HuH-7.5 (cell line): ENCODE measurements around the gene BRD7.

Source experiments
- DNase-seq: peaks from one replicate; pipeline ENCODE4 v3.0.0; 2011; ENCODE audit warnings: low spot score

The BRD7 gene

DNA sequence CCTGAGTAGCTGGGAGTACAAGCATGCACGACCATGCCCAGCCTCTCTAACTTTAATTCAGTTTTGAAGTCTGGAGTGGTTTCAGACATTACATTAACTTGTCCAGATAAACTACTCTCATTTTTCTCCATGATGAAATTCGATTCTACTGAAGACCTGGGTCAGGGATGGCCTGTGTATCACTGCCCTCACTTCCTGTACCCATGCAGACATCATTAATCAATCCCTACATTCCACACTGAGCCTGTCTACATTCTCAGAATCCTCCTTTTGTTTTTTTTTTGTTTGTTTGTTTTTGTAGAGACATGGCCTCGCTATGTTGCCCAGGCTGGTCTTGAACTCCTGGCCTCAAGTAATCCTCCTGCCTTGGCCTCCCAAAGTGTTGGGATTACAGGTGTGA is 79.9 kb downstream of the BRD7 start:
- no peak for DNase-seq

DNA sequence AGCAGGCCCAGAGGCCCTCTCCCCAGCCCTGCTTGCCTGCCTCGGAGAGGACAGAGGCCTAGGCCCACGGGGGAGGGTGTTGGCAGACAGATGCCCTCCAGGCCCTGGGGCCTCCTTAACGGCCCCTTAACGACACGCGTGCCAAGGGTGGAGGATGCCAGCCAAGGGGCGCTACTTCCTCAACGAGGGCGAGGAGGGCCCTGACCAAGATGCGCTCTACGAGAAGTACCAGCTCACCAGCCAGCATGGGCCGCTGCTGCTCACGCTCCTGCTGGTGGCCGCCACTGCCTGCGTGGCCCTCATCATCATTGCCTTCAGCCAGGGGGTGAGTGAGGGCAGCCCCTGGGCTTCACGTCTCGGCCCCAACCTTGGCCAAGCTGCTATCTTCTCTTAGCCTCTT is 80.8 kb downstream of the BRD7 start:
- DNase-seq: no peak

DNA sequence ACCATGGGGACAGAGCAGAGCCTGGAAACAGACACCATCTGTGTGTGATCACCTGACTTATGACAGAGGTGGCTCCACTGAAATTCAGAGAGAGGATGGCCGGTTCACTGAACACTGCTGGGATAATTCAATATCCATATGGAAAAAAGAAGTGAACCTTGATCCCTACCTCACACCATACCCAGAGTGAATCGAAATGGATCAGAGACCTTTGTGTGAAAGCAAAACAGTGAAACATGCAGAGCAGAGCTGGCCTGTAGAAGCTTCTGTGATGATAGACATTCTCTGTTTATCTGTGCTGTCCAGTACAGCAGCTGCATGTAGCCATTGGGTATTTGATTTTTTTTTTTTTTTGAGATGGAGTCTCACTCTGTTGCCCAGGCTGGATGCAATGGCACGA is 82.1 kb downstream of the BRD7 start:
- DNase-seq: no peak

DNA sequence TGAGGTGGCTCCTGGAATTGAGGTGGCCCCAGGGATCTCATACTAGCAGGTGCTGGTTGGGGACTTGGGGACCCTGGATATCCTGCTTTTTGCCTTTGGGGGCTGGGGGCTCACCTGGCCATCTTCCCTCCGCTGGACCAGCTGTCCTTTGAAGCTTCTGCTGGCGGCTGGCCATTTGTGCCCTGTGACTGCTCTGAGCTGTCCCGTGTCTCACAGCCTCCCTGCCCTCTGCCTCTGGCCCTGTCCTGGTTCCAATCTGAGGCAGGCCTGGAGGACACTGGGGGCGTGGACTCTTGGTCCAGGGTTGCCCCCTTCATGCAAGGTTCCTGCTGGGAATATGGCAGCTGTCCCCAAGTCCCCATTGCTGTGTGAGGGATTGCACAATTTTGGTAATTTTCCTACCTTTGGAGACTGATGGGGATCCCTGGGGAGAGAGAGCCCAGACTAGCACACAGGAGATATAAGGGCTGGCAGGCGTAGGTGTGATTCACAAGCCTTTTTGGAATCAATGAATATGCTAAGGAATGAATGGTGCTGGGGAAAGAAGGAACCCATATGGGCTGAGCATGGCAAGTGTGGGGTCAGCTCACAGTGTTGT is 83.3 kb downstream of the BRD7 start:
- DNase-seq: no peak

DNA sequence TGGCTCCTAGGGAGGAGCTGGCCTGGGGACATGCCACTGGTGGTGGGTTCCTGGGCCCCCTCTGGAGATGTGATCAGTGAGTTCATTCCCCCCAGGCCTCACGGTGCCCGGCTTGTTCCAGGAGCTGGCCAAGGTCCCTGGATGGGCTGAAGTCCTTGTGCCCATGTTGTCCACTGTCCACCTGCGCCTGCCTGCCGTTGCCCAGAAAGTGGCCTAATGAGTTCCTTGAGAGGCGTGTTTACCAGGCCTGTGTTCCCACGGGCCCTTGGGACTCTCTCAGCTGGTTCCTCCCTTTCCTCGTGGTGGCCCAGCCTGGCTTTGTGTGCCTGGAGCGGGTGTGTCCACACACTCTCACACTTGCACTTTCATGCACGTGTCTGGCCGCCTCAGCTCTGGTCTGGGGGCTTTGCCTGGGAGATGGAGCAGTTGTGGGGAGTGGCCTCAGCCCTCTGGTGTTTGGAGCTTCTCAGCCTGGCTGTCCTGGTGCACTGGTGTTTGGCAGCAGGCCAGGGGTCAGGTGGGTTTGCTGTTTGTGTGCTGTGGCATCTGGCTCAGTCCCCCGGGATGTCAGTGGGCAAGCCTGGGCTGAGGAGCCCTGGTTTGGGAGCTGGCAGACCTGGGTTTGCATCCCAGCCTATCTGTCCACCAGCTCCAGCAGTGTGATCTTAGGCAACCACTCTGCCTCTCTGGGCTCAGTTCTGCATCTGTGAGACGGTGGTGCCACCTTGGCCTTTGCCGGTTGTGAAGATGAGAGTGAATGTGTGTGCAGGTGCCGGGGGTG is 84.5 kb downstream of the BRD7 start:
- no peak for DNase-seq

DNA sequence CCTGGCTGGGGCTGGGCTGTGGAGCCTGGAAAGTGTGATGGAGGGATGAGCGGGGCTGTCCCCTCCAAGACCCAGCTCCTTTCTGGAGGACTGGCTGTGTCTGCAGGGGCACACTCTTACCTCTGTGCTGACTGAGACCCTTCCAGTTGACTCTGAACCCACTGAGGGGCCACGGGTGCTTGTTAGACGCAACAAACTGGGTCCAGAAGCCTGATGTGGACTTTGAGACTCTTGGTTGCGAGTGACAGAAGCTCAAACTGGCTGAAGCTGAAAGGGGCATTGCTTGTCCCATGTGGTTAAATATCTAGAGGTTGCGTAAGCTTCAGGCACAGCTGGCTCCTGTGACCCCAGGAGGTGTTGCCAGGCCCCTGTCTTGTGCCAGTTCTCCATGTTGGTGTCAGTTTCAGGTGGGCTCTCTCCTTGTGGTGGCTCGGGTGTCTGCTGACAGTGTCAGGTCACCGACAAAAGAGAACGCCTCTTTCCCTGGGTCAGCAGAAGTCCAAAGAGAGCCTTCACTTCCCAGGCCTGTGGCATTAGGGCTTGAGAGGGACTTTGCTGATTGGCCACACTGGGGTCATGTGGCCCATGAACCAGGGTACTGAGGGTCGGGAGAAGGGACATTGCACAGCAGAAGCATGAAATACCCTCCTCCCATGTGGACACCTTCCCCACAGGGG is 85.7 kb downstream of the BRD7 start:
- no peak for DNase-seq

DNA sequence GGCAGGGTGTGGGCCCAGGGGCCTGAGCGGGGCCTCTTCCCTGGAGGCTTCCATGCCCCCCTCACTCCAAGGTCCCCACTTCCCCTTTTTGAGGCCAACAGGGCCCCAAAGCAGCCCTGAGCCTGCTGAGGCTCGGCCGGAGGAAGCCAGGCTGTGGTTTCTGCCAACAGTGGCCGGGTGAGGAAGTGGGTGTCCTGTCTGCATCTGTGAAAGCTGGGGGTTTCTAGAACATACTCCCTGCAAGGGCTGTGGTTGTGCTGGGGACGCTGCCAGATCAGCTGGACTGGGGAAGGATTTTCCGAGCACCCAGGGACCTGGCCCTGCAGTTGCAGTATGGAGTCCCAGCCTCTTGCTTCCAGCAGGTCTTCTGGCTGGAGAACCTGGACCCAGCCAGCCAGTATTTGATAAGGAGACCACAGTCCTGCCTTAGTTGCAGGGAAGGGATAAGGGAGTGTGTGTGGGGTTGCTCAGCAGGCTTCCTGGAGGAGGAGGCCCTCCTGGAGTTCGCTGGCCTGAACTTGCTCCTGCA is 86.7 kb downstream of the BRD7 start:
- no peak for DNase-seq

DNA sequence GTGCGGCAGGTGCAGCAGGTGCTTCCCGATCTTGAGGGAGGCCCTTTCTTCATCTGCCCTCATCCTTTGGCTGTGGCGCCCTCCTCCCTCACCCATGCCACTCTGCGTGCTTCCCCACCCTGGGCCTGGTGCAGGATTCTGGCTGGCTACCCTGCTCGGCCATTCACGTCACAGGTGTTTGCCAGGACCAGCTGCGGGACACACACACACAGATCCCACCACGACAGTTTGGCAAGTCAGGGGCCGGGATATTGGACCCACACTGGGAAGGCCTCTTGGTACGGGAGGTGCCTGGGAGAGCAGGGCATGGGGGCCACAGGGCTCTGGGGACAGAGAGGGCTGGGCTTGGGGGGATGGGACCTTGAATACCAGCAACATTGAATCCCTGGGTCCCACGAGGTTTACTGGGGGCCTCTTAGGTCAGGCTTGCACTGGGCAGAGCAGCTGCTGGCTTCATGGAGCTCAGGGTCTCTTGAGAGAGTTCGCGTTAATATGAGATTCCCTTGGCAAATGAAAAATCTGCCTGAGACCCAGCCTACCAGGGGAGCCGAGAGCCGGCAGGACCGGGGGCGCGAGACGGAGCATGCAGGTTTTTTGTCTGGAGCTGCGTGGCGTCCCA is 87.3 kb downstream of the BRD7 start:
- no peak for DNase-seq

DNA sequence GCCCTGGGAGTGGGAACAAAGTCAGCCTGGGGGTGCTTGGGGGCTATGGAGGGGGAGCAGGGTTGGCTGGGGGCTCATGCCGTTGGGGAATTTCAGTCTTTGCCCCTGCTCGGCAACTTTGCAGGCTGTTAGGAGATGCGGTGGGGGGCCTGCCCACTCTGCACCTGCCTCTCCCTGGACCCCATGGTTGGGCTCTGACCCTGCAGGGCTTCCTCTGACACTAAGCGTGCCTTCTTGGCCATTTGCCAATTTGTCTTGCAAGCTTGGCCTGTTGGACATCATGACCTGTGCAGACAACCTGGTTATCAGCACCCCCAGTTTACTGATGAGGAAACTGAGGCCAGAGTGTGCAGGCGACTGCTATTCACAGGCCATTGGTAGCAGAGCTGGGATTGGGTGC is 87.9 kb downstream of the BRD7 start:
- no peak for DNase-seq

DNA sequence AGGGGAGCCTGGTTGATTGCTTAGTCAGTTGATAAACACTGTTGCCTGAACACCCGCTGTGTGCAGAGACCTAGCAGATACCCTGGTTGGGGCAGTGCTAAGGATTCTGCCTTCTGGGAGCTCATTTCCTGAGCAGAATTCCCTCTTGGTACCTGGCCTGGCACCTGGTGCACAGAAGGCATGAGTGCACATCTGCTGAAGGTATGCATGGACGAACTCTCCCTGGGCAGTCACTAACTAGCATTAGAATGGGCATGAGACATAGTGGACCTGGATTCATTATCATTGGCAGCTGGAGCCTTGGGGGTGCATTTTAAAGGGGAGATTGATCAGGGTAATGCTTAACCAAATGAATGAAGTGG is 89.3 kb downstream of the BRD7 start:
- DNase-seq: no peak

DNA sequence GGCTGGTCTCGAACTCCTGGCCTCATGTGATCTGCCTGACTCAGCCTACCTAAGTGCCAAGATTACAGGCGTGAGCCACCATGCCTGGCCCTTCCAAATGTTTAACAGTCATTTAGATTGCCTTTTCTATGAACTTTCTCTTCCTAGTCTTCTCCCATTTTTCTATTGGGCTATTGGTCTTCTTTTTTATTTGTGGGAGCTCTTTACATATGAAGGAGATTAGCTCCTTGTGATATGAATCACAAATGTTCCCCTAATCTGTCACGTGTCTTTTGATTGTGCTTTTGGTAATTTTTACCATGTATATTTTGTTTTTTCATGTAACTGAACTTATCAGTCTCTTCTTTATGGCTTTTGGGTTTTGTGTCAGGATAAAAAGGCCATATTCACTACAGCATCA is 90.5 kb downstream of the BRD7 start:
- DNase-seq: no peak

DNA sequence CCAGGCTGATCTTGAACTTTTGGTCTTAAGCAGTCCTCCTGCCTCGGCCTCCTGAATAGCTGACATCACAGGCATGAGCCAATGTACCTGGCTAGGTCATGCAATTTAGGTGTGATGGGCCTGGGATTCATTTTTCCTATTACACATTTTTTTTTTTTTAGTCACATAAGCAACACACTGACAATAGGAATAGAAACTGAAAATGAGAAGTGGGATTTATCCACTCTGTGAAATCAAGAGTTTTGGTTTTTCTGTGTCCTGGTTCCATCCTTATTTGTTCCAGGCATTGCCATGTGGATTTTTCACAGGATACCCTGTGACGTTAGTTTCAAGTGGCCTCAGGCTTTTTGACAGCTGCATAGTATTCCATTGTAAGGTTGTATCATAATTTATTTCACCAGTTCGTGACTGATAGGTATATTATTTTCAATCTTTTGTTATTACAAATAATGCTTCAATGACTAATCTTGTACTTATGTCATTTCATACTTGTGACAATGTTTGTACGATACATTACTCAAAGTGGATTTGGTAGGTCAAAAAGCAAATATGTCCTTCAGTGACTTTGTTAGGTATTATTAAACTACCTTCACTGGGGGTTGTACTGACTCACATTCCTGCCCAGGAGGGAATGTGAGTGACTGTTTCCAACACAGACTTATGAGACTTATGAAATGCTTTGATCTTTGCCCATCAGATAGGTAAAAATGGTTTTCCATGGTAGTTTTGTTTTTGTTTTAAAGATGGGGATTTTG is 91.8 kb downstream of the BRD7 start:
- DNase-seq: no peak

DNA sequence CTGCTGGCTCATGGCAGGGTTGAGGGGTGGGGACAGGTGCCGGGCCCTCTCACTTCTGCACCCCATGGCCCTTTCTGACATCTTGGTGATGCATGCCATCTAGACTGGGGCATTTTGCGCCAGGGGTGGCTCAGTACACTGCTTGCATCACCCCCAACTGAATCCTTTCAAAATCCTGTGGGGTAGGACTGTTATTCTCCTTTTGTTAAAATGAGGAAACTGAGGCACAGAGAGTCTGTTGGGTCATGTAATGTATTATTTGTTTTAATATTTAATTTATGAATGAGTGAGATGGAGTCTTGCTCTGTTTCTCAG is 92.5 kb downstream of the BRD7 start:
- no peak for DNase-seq

DNA sequence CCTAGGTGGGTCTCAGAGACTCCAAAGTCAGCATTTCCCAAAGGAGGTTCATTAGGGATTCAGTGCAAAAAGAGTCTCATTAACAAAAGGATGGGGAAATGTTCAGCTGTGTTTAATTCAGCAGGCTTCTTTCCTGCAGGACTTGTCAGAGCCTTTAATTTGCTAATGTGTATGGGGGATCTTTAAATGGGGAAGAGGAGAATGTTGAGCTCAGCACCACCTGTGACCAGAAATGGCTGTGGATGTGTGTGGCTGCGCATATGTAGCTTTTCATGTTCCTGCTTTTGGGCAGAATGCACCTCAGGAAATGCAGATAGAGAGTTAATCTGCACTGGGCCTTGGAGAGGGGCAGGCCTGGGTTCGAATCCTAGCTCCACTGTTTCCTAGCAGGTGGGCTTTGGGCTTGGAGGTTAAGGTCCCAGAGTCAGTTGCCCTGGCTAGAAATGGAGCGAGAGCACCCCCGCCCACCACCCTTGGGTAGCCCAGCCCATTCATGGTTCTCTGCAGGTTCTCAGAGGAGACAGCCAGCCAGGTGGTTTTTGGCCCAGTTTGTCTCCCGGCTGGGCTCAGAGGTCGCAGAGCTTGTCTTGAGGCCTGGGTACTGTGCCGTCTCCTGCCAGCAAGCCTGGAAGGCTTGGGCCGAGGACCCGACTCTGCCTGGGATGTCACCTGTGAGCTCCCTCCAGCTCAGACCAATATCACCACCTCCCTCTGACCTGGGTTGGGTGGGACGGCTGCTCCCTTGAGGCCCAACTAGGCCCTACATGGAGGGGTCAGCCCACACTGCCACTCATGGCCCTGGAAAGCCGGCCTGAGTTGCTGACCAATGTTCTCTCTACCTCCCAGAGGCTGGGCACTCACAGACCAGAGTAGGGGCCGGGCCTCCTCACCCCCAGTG is 93.1 kb downstream of the BRD7 start:
- DNase-seq: no peak

DNA sequence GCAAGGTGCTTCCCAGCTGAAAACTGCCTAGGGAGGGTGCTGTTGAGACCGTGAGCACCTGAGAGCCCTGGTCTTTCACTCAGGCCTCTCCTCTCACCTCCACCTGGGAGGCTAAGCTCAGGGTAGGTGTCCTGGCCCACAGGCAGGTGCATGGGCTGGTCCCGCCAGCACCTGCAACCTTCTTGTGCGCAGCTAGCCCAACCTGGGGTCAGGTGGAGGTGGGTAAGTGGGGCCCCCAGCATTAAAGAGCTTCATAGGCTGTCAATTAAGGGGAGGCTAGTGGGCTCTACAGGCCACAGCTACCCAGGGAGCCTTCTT is 93.7 kb downstream of the BRD7 start:
- DNase-seq: no peak

DNA sequence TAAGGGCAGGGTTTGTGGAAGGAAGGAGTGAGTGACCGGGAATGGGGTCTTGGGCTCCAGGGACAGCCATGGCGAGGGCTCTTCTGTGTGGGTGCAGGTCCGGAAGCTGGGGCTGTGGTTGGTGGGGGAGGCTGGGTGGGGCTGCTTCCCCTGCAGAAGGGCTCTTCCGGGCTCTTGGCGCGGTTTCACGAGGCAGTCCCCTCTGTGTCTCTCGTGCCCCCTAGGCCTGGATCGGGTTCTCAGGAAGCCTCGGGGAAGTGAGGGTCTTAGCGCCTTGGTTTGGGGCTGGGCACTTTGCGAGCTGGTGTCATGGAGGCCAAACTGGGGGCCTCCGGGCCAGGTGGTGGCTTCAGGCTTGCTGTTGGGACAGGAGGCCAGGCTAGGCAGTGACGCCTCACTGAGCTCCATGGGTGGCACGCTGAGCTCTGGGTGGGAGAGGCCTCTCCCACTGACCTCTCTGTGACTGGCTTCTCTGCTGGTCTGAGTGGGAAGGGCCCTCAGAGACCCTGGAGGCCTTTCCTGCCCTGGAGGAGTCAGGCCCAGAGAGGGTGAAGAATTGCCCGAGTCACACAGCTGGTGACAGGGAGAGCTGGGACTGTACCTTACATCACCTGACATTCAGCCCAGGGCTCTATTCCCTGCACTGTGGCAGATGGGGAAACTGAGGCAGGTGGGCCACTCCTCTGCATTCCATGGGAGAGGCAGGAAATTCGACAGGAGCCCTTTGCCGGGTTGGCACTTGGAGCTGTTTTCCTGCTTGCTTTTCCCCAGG is 94.3 kb downstream of the BRD7 start:
- no peak for DNase-seq

DNA sequence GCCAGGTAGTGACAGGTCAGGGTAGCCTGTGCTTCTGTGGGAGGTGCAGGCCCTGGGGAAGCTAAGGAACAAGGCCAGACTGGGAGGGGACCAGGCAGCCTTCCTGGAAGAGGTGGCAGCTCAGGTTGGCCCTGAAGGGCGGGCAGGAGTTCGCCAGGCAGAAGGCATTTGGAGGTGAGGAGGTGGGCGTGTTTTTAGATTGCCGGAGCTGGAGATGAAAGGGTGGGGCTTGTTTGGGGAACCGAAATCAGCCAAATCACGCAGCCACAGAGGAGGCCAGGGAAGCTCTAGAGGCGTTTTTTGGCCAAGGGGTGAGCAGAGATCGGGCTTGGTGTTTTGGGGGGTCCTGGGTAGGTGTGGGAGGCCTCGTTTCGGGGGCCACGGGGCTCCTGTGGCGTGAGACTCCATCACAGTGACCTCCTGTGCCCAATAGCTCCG is 94.9 kb downstream of the BRD7 start:
- DNase-seq: no peak

DNA sequence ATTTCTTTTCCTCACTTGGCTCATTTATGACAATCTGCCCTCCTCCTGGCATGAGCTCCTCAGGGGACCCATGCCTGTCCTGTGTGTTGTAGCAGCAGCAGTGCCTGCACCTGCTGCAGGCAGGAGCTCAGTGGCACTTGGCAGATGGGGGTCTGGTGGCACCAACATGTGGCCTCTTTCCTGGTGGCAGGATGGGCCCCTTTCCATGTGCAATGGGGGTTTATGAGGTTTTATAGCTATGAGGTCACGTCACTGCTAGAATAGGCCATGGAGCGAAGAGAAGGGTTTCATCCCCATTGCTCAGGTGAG is 95.5 kb downstream of the BRD7 start:
- no peak for DNase-seq

DNA sequence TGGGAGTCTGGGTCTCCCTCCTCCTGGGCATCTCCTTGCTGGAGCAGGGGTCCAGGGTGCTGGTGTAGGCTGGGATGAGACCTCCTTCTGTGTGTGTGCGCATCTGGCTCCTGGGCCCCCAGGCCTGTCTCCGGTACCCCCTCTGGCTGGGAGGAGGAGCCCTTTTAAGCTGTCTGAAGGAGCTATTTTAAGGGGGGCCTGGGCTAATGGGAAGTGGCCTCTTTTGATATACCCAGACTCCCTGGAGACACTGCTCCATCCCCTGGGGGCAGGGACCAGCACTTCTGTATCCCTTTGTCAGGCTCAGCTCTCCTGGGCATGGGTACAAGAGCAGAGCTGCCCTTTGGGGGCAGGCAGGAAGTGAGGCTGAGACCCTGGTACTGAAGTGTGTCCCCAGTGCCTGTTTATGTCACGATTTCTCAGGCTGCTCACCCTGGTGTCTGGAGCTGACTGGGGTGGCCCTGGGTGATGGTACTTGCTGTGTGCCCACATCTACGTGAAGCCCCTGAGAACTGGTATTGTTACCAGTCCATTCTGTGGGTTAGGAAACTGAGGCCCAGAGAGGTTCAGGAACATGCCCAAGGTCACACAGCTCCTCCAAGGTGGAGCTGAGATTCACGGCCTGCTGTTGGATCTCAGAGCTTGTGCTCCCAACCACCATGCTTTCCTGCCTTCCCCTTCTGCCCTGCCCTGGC is 96.0 kb downstream of the BRD7 start:
- DNase-seq: no peak

DNA sequence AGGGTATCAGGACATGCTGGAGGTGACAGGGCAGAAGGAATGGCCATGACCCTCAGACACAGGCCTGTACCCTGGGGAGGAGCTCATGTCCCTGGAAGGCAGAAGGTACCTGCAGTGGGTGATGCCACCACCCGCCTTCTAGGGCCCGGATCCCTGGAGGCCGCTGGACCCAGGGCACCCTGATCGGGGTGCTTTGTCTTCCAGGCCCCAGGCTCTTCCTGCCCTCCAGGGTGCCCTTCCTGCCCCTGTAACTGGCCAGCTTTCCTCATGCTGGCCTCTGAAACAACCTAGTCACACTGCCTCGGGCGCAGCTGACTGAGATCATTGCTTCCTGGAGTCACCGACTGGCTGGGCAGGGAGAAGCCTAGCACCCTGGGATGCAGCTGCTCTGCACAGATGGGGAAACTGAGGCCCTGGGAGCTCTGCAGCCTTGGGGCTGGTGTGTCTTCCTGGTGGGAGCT is 96.6 kb downstream of the BRD7 start:
- DNase-seq: no peak
